HuH-7 (cell line): ENCODE results near the gene IRF2BP2.

ENCODE experiments used
- DNase-seq: peaks from one replicate; pipeline ENCODE4 v3.0.0; 2011; ENCODE audit warnings: low spot score

IRF2BP2 gene

GRCh38 chr1:234613128-234613875 is 3.3 kb upstream of the IRF2BP2 start:
- DNase-seq = no peak

DNA sequence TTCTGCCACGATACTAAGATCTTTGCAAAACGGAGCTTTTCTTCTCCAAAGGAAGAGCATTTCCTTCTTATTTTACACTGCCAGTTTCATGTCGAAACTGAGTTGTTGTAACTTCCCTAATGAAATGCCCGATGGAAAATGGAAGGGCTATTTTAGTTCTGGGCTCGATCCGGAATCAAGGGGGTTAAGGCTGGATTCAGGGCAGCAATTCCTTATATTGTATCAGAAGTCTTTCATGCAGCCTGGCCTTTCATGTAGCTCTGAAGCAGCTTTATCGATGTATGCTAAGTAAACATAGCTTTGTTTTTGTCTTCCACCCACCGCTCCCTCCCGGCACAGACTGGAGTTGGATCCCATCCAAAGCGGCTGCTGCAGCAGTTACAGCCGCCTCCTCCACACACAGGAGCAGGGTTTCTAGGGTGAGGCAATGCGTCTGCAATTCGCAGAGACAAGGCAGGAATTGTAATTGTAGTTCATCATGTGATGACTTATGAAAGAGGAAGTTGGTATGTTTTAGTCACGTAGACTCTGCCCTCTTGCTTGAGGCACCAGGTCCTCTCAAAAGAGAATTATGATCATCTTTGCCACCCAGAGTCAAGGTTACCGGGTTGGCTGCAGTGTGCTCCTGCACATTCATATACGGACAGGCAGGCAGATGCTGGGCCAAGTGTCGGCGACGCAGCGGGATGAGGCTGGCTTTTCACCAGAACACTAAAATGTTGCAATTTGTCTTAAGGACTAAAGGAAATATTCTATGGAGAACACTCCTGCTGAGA is 2.6 kb upstream of the IRF2BP2 start:
- peak; percentile 74 for DNase-seq

DNA sequence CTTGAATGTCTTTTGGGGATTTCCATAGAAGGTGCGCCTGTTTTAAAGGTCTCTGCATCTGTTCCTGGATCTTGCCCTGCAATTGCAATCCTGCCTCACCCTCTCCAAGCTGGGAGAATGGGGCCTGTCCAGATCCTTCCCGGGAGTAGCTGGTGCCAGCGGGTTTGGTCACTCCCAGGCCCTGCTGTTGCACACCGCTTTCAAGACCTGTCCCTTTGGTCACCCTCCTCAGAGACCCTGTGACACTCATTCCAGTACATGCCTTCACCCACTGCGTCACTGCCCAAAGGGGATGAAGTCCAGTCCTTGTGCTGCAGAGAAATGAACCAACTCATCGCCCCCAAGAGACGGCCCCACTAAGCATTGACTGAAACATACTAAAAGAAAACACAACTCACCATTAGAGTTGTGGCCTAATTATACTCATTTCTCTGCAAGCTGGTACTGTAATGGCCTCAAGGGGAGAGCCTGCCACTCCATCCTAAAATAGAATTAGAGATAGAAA is 1.9 kb upstream of the IRF2BP2 start:
- no peak for DNase-seq

DNA sequence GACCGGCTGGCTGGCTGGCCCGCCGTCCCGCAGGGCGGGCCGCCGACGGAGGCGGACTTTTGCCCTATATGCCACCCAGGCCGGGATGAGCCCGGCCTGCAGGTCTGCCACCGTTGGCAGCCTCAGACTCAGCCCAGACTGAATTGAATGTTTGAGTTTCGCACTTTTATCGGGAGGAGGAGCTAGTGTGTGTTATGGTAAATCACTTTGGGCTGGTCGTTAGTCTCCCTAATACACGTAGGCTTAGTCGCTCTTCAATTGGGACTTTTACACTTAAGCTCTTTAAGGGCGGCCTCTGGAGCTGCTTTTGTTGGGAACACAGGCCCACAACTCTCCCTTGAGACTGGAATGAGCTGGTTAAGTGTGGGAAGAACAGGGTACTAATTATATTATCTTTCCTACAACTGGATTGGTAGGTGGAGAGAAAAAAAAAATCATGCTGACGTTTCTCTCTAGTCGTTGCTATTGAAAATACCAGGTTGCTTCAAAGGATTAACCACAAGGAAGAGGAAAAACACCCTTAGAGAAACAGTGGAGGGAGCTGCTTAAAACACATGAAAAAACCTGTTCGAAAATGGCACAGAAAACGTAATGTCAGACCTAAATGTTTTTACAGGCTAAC is 1.4 kb upstream of the IRF2BP2 start:
- peak; percentile 67 for DNase-seq

- peak; percentile 92 for DNase-seq
These were observed 767 bp upstream of the IRF2BP2 start for GRCh38 chr1:234610666-234611224.

GRCh38 chr1:234609691-234610042 is 311 bp downstream of the IRF2BP2 start:
- DNase-seq = no peak

GRCh38 chr1:234608911-234609690 is 877 bp downstream of the IRF2BP2 start:
- no peak for DNase-seq

GRCh38 chr1:234608025-234608910 is 1.7 kb downstream of the IRF2BP2 start:
- DNase-seq = no peak

DNA sequence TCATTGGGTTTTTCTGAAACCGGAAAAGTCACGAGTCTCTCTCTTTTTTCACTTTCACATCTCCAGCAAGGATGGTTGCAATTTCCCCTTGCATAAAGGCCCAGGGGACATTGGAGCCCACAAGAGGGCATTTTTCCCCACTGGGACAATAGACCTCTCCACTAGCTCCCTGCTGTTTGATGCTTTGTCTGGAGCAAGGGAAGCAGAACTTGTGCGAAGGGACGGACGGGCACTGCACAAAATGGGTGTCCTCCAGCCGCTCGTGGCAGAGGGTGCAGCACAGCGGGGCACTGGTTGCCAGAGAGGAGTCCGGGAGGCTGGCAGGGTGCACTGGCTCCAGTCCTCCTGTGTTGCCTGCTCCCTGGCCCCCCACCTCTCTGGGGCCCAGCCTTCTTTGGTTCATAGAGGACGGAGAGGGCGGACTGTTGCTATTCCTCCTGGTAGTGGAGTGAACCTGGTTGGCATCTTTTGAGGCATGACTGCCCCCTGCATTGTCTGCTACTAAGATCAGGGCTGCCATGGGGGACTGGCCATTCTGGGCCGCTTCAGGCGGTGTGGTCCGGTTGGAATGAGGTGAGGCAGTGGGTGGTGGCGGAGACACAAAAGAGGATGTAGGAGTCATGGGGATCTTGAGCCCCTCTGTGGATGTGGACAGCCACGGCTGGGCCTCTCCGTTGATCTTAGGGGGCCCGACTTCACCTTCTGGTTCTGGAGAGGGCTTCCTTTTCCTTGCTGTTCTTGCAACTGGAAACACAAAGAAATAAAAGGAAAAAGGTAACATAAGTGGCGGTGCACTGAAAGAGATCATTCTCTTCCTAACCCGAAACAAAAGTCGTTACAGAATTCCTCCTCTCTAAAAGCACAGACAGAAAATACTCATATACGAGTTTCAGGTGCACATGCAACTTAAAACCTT is 2.6 kb downstream of the IRF2BP2 start:
- no peak for DNase-seq

DNA sequence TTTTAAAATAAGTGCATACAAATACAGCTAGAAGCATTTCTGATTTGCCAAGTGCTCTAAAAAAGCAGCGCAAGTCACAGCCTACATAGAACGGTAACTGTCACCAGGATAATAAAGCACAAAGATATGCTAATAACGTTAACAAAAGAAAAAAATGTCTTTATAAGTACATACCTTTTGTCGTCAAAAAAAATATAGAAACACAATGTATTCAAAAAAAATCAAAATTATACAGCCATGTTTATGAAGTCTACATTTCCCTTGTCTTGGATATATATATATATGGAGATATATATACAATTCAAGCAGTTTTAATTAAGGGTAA is 3.2 kb downstream of the IRF2BP2 start:
- no peak for DNase-seq

DNA sequence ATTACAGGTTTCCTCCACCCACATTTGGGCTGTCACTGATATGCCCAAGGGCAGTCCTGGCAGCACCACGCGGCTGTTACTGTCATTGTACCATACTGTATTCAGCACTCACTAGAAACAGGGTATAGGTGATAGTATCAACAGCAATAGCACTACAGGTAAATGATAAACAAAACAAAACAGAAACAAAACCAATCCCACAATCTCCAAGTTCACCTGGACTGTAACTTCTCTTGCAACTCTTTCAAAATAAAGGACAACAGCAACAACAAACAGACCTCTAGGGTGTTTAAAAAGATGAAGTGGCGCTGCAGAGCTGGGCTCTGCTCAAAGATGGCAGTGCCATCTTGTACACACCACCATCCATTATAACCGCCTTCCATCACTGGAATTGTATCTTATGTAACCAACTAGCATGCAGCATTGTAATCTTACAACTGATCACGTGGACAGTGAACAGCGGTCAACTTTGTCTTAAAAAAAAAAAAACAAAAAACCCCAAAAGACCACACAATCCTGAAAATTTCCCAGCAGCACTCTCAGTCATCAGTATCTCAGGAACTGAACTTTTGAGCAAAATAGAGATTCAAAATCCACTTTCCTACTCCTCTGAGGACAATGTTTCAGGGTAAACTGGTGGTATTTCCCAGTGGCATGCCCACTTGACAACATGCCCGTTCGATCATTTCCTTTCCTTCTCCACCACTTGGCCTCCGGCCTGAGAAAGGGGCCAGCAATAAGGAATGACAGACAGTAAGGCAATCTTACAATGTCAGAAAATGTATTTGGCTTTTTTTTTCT is 3.8 kb downstream of the IRF2BP2 start:
- no peak for DNase-seq

DNA sequence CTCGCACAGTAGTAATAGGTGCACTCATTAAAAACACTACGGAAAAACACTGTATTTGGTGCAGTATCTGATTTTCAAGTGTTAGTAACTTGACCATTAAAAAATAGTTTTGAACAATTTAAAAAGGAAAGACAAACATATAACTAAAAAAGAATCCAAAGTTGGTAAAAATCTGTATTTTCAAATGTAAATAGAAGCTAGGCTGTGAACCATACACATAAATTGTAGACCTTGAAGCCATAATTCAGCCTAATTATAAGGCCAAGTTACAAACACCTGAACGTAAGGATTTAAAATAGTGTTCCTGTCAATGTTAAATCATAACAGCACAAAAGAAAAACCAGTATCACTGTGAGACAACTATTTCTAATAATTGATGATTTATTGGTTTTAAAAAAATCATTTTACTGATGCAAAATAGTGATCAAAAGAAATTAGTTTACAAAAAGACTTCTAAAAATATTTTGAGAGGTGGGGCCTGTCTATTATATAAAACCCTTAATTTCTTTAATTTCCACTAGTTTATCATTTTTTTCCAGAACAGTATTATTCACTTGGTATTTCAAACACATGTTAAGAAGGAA is 4.5 kb downstream of the IRF2BP2 start:
- no peak for DNase-seq

DNA sequence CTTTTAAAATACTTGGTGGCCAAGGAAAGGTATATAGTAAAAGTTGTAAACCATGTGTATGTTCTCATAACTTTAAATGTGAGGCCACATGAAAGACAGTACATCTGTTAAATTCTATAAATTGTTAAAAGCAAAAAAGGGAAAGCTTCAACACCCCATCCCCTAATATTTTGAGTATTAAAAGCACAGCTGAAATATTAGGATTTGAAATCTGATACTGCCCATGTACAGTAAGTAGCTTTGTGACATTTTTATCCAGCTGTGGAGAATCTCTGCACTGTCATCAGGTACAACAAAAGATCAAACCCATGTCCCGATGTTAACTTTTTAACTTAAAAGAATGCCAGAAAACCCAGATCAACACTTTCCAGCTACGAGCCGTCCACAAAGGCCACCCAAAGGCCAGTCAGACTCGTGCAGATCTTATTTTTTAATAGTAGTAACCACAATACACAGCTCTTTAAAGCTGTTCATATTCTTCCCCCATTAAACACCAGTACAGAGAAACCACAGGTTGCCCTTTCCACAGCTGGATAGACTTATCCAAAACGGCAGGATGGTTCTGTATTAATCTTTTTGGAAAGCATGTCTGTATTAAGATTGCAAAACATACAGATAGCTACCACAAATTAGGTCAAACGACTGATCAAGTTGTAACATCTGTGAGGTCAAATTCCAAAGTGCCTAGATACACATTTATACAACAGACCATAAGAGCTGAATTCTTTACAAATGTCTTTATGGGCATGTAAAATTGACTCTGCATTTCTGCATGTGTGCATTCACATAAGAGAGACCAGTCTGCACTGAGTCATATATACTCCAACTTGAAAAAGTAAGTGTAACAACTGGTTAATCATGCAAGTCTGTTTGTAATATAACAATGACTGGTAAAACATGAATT is 5.2 kb downstream of the IRF2BP2 start:
- DNase-seq = no peak

DNA sequence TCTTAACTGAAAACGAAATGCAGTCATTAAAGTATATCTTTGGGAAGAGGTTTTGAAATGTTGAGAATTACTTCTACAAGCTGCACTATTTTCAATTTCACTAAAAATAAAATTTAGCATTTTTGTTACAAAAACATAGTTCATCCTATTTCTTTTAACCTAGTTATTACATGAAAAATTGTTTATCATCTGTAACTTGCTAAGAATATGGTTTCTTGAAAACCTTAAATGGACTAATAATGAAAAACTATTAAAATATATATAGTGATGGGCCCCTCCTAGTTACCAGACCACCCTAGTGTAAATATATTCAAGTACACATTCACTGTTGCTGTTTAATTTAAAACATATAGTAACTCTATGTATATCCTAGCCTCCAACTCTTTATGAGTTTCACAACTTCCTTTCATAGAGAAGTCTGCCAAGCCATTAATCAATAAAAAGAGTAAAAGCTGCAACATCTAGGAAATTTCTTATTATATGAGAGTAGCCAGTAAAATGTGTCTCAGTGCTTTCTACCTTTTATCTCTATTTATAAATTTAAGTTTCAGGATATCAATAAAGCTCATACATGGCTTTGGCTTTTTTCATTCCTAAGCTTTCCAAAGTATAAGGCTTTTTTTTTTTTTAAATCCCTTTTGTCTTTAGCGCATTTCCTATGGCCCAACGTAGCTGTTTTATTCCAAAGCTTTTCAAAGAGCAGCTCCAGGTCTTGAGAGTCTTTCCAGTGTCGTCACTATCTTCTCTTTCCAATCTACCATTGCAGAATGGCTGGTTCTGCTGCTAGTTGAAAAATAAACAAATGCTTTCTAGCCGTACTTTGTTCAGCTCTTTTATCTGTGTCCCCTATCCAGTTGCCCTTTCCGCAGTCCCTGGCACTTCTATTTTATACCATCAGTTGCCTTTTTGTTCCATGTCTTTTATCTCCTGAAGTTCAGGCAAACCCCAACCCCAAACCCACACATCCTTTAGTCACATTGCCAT is 6.5 kb downstream of the IRF2BP2 start:
- no peak for DNase-seq

DNA sequence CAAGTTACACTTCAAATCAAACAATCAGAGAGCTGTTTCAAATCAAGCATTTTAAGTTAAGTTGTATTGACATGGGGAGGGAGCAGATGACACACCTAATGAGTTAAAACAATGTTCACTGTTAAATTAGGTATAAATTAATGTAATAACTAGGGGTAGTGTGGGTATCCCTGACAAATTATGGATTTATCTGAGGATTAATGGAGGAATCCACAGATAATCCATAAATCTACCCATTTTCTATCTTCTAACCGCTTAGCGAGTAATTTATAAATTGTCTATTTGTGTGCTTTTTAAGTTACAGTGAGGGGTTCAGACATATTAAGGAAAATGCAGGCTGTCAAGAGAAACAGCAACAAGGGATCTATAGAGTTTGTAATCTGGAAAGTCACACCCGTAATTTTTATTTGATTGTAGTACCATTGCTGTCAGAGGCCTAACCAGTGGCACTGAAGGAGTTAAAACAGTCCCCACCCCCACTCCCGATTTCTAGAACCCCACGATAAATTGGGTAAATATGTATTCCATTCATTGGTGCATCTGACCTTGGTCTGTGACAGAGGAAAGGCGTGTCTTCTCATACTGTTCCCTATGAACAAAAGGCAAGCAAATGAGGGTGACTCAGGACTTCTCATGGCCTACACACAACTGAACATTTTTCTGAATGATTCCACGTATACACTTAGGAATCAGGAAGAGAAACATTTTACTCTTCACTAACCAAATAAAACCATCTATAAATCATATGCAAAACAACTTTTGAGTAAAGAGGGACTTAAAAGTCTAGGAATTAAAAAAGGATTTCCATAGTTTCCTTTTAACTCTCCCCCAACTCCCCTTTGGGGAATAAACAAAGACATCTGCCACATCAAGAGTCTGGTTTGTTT is 7.4 kb downstream of the IRF2BP2 start:
- no peak for DNase-seq
